Trophoblast cell (in vitro differentiated cells and primary cell): Measurements from ENCODE around the gene DTNBP1.

Source experiments
- DNase-seq, 2 donors: peaks; one replicate each; pipeline ENCODE4 v3.0.0-alpha.2; 2016
- H2AFZ ChIP-seq: 2 replicates; pipeline ENCODE4 v1.6.1; 2013; ENCODE audit warnings: low read length, moderate library complexity, mild to moderate bottlenecking; ENCODE audit not compliant: insufficient read depth, poor library complexity
- H2AK5ac ChIP-seq: 2 replicates; pipeline ENCODE4 v1.6.1; 2013; ENCODE audit warnings: mild to moderate bottlenecking, low read length
- H2BK120ac ChIP-seq: 2 replicates; pipeline ENCODE4 v1.6.1; 2013; ENCODE audit warnings: low read length, mild to moderate bottlenecking, moderate library complexity; ENCODE audit not compliant: insufficient read depth, poor library complexity
- H2BK12ac ChIP-seq: 2 replicates; pipeline ENCODE4 v1.6.1; 2013; ENCODE audit warnings: mild to moderate bottlenecking, low read length, moderate library complexity
- H2BK5ac ChIP-seq: 2 replicates; pipeline ENCODE4 v1.6.1; 2013; ENCODE audit warnings: low read length, low read depth, moderate library complexity, mild to moderate bottlenecking; ENCODE audit not compliant: poor library complexity
- H3K14ac ChIP-seq: 2 replicates; pipeline ENCODE4 v1.6.1; 2013; ENCODE audit warnings: mild to moderate bottlenecking, low read length
- H3K18ac ChIP-seq: 2 replicates; pipeline ENCODE4 v1.6.1; 2013; ENCODE audit warnings: mild to moderate bottlenecking, low read length
- H3K23ac ChIP-seq: 2 replicates; pipeline ENCODE4 v1.6.1; 2013; ENCODE audit warnings: low read length
- H3K27ac ChIP-seq: 2 replicates; pipeline ENCODE4 v1.5.1; 2013; ENCODE audit warnings: low read depth, mild to moderate bottlenecking, inconsistent platforms, low read length, moderate library complexity
- H3K27me3 ChIP-seq: 2 replicates; pipeline ENCODE4 v1.6.1; 2013; ENCODE audit warnings: inconsistent platforms, mild to moderate bottlenecking, low read length, moderate library complexity; ENCODE audit not compliant: insufficient read depth
- H3K36me3 ChIP-seq, 2 experiments: 1 replicate in 1 of 2; 2 replicates in 1 of 2; pipeline ENCODE4 v1.6.1; 2013; ENCODE audit warnings: low read length in 2 of 2, mild to moderate bottlenecking in 2 of 2, moderate library complexity in 1 of 2; ENCODE audit not compliant: insufficient read depth in 2 of 2, control insufficient read depth in 1 of 2
- H3K4ac ChIP-seq: 2 replicates; pipeline ENCODE4 v1.6.1; 2013; ENCODE audit warnings: low read depth, mild to moderate bottlenecking, low read length, moderate library complexity
- H3K4me1 ChIP-seq, 2 experiments: 1 replicate in 1 of 2; 2 replicates in 1 of 2; pipeline ENCODE4 v1.6.1; 2013; ENCODE audit warnings: low read length in 2 of 2, mild to moderate bottlenecking in 2 of 2, moderate library complexity in 1 of 2; ENCODE audit not compliant: insufficient read depth in 2 of 2, control insufficient read depth in 1 of 2
- H3K4me2 ChIP-seq: 2 replicates; pipeline ENCODE4 v1.6.1; 2013; ENCODE audit warnings: inconsistent platforms, mild to moderate bottlenecking, low read length, moderate library complexity
- H3K4me3 ChIP-seq: 2 replicates; pipeline ENCODE4 v1.5.1; 2013; ENCODE audit warnings: mild to moderate bottlenecking, low read depth, low read length, inconsistent platforms
- H3K79me1 ChIP-seq: one replicate; pipeline ENCODE4 v1.6.1; 2013; ENCODE audit warnings: low read length
- H3K79me2 ChIP-seq: 2 replicates; pipeline ENCODE4 v1.6.1; 2013; ENCODE audit warnings: low read length, mild to moderate bottlenecking; ENCODE audit not compliant: control insufficient read depth, insufficient read depth, poor library complexity
- H3K9ac ChIP-seq: 2 replicates; pipeline ENCODE4 v1.6.1; 2013; ENCODE audit warnings: mild to moderate bottlenecking, low read length
- H3K9me3 ChIP-seq: 2 replicates; pipeline ENCODE4 v1.6.1; 2013; ENCODE audit warnings: low read depth, mild to moderate bottlenecking, control low read depth, inconsistent platforms, low read length; ENCODE audit not compliant: insufficient read depth
- H4K12ac ChIP-seq: 2 replicates; pipeline ENCODE4 v1.6.1; 2013; ENCODE audit warnings: low read depth, mild to moderate bottlenecking, low read length, moderate library complexity
- H4K8ac ChIP-seq: 2 replicates; pipeline ENCODE4 v1.6.1; 2013; ENCODE audit warnings: low read depth, mild to moderate bottlenecking, low read length, moderate library complexity
- H4K91ac ChIP-seq: one replicate; pipeline ENCODE4 v1.6.1; 2013; ENCODE audit warnings: low read depth, mild to moderate bottlenecking, low read length, moderate library complexity
- WGBS: extraction: QIAGEN DNeasy Blood & Tissue Kit; methylation state at CpG from one replicate; pipeline ENCODE4 v1.1.7; 2013; ENCODE audit warnings: missing lambda C conversion rate; ENCODE audit not compliant: insufficient read length, insufficient coverage; ENCODE audit errors: extremely low coverage; 5-methylcytosine and 5-hydroxymethylcytosine counted together

The DTNBP1 gene

GRCh38 chr6:15570171-15570570, 92.7 kb downstream of the DTNBP1 start:
- H3K4me3 ChIP-seq = no peak overlapping the region
- H4K91ac ChIP-seq = no peak overlapping the region
- H3K14ac ChIP-seq = no peak overlapping the region
- H3K36me3 ChIP-seq = no peaks in the 10 kb centered on the region
- H4K8ac ChIP-seq = no peak overlapping the region
- no peak overlapping the region for H2AFZ ChIP-seq
- WGBS = no CpG with 5 or more reads among the region's 2 CpGs
- no peak overlapping the region for H3K23ac ChIP-seq
- no peak for DNase-seq
- H3K27ac ChIP-seq = no peak overlapping the region
- no peak overlapping the region for H2BK5ac ChIP-seq
- peaks cover 3 to 10% of the 10 kb centered on the region in 2 experiments for H3K4me1 ChIP-seq
- H3K9me3 ChIP-seq = no peaks in the 10 kb centered on the region
- H3K4me2 ChIP-seq = no peak overlapping the region
- no peak overlapping the region for H2BK120ac ChIP-seq
- H2AK5ac ChIP-seq = no peak overlapping the region
- no peaks in the 10 kb centered on the region for H3K79me2 ChIP-seq
- no peak overlapping the region for H3K9ac ChIP-seq
- H4K12ac ChIP-seq = no peak overlapping the region
- H3K18ac ChIP-seq = no peak overlapping the region
- no peaks in the 10 kb centered on the region for H3K79me1 ChIP-seq
- no peaks in the 10 kb centered on the region for H3K27me3 ChIP-seq
- no peak overlapping the region for H2BK12ac ChIP-seq
- H3K4ac ChIP-seq = no peak overlapping the region

- H3K9me3 ChIP-seq = no peaks in the 10 kb centered on the region
- H4K91ac ChIP-seq = no peak overlapping the region
- no peaks in the 10 kb centered on the region for H3K79me2 ChIP-seq
- WGBS = no CpG with 5 or more reads among the region's 17 CpGs
- no peak overlapping the region for H2BK5ac ChIP-seq
- peak; percentile 30 to 81 for DNase-seq
- no peak overlapping the region for H3K4me3 ChIP-seq
- no peak overlapping the region for H4K12ac ChIP-seq
- no peak overlapping the region for H2AFZ ChIP-seq
- H3K23ac ChIP-seq = no peak overlapping the region
- no peaks in the 10 kb centered on the region for H3K27me3 ChIP-seq
- no peaks in the 10 kb centered on the region for H3K79me1 ChIP-seq
- H3K14ac ChIP-seq = no peak overlapping the region
- H3K9ac ChIP-seq = no peak overlapping the region
- no peak overlapping the region for H3K4ac ChIP-seq
- H3K4me1 ChIP-seq = peaks cover 3 to 10% of the 10 kb centered on the region in 2 experiments
- no peak overlapping the region for H3K4me2 ChIP-seq
- no peak overlapping the region for H3K18ac ChIP-seq
- H2BK12ac ChIP-seq = no peak overlapping the region
- no peak overlapping the region for H2BK120ac ChIP-seq
- no peak overlapping the region for H2AK5ac ChIP-seq
- no peaks in the 10 kb centered on the region for H3K36me3 ChIP-seq
- H4K8ac ChIP-seq = no peak overlapping the region
- no peak overlapping the region for H3K27ac ChIP-seq
Observed at GRCh38 chr6:15569035-15569995, 93.5 kb downstream of the DTNBP1 start.

GRCh38 chr6:15562977-15563376, 99.9 kb downstream of the DTNBP1 start:
- no peak overlapping the region for H2BK5ac ChIP-seq
- no peak overlapping the region for H3K14ac ChIP-seq
- no peaks in the 10 kb centered on the region for H3K9me3 ChIP-seq
- H3K23ac ChIP-seq = no peak overlapping the region
- no CpG with 5 or more reads among the region's 1 CpG for WGBS
- no peak overlapping the region for H2AFZ ChIP-seq
- no peak overlapping the region for H4K8ac ChIP-seq
- no peak overlapping the region for H2BK120ac ChIP-seq
- no peak overlapping the region for H4K12ac ChIP-seq
- DNase-seq = no peak
- H3K36me3 ChIP-seq = peaks cover 0 to 1% of the 10 kb centered on the region in 2 experiments
- H3K4me3 ChIP-seq = no peak overlapping the region
- no peak overlapping the region for H3K27ac ChIP-seq
- no peaks in the 10 kb centered on the region for H3K79me1 ChIP-seq
- no peak overlapping the region for H3K18ac ChIP-seq
- H3K4ac ChIP-seq = no peak overlapping the region
- H3K4me1 ChIP-seq = peaks cover 3% of the 10 kb centered on the region in 2 experiments
- no peaks in the 10 kb centered on the region for H3K79me2 ChIP-seq
- H2AK5ac ChIP-seq = no peak overlapping the region
- H3K27me3 ChIP-seq = no peaks in the 10 kb centered on the region
- no peak overlapping the region for H4K91ac ChIP-seq
- H2BK12ac ChIP-seq = no peak overlapping the region
- H3K4me2 ChIP-seq = no peak overlapping the region
- no peak overlapping the region for H3K9ac ChIP-seq

GRCh38 chr6:15561447-15562199, 101.2 kb downstream of the DTNBP1 start:
- no peaks in the 10 kb centered on the region for H3K9me3 ChIP-seq
- no peak overlapping the region for H3K4me2 ChIP-seq
- peaks cover 4% of the 10 kb centered on the region in 2 experiments for H3K4me1 ChIP-seq
- H3K18ac ChIP-seq = no peak overlapping the region
- DNase-seq = no peak
- no peak overlapping the region for H4K12ac ChIP-seq
- H4K8ac ChIP-seq = no peak overlapping the region
- H3K9ac ChIP-seq = no peak overlapping the region
- no peak overlapping the region for H2AK5ac ChIP-seq
- no peak overlapping the region for H4K91ac ChIP-seq
- peaks cover 0 to 1% of the 10 kb centered on the region in 2 experiments for H3K36me3 ChIP-seq
- no peak overlapping the region for H3K14ac ChIP-seq
- H3K4me3 ChIP-seq = no peak overlapping the region
- no peak overlapping the region for H3K23ac ChIP-seq
- no peaks in the 10 kb centered on the region for H3K27me3 ChIP-seq
- no peak overlapping the region for H2BK5ac ChIP-seq
- WGBS = no CpG with 5 or more reads among the region's 3 CpGs
- no peaks in the 10 kb centered on the region for H3K79me1 ChIP-seq
- no peak overlapping the region for H2BK12ac ChIP-seq
- no peak overlapping the region for H3K4ac ChIP-seq
- H3K27ac ChIP-seq = no peak overlapping the region
- no peaks in the 10 kb centered on the region for H3K79me2 ChIP-seq
- H2BK120ac ChIP-seq = no peak overlapping the region
- H2AFZ ChIP-seq = no peak overlapping the region
